HG03442 (cell line): ENCODE results near the gene RPP25L.

ENCODE experiments used
- ATAC-seq: cut with Tn5 transposase; IDR thresholded peaks from one replicate; pipeline ENCODE4 v1.9.1; 2021; ENCODE audit warnings: mild to moderate bottlenecking, moderate library complexity; ENCODE audit not compliant: unreplicated experiment

The RPP25L gene

GRCh38 chr9:34571481-34571810, 40.5 kb downstream of the RPP25L start:
- no peak for ATAC-seq

DNA sequence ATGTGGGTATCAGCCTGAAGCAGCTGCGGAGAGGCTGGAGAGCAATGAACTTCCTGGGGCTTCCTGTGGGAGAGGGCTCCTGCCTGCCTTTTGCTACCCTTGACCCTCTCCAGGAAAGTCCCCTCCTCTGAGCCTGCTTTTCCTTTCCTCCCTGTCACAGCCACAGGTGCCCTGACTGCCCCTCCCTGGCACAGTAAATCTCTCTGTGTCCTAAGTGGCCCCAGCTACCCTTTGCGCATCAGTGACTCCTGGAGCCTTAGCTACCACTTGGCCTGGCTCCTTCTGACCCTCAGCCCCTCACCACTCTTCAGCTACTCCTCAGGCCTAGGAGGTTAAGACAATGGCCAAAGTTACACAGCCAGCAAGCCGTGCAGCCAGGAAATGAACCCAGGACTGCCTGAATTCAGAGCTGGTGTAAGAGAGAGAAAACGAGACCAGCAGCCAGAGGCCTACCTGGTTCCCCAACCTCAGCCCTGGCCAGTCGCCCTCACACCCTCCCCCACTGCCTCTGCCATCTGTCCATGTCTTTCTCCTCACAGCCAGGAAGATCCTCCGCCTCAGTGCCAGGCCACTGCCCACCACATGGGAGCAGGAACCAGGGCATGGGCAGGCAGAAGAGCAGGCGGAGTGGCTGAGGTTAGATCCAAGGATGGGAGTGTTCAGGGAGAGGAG, 41.0 kb downstream of the RPP25L start:
- ATAC-seq, result no peak

DNA sequence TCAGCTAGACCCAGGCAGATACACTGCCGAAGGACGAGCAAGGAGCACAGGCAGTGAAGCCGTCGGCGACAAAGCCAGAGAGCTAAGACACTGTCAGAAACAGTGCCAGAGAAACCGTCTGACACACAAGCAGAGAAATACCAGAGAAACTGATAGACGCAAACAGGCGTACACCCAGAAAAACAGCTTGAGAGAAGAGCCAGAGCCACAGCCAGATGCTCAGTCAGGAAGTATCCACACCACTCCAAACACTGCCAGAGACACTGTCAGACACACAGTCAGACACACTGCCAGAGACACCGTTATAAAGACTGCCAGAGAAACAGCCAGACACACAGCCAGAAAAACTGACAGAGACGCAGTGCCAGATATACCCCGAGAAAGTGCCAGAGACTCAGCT, 41.5 kb downstream of the RPP25L start:
- no peak for ATAC-seq

GRCh38 chr9:34568774-34569173, 43.1 kb downstream of the RPP25L start:
- no peak for ATAC-seq

- no peak for ATAC-seq
Observed at GRCh38 chr9:34568133-34568532, 43.8 kb downstream of the RPP25L start.

DNA sequence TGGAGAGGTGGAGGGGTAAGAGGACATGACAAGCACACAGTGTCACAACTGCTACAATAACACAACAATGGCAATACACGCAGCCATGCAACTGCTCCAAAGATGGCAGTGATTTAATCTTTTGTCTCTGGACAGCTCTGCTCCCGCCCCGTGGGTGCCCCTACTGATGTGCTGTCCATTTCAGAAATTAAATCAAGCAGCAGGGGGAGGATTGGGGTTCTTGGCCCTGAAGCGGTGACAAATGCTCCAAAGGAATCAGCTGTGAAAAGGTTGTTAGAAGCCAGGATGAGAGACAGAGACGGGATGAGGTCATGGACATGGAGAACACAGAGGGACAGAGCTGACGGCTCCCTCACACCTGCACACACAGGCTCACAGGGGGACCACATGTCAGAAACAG, 44.9 kb downstream of the RPP25L start:
- no peak for ATAC-seq

DNA sequence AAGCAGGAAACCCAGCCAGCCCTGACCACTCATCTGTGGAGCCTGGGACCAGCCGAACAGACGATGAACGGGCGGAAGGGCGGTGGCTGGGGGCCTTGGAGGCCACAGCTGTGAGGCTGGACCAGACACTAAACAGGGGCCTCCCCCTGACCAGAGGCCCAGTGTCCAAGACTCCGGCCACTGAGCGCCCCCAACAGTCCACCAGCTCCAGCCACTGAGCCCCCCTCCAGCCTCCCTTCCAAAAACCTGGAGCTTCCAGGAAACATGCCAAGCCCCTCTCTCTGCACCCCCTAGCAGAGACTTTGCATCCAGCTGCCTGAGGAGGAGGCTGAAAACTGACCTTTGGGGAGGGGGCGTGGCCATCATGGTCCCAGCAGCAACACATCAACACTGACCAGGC, 45.6 kb downstream of the RPP25L start:
- ATAC-seq, result no peak

GRCh38 chr9:34565856-34566255, 46.0 kb downstream of the RPP25L start:
- no peak for ATAC-seq

DNA sequence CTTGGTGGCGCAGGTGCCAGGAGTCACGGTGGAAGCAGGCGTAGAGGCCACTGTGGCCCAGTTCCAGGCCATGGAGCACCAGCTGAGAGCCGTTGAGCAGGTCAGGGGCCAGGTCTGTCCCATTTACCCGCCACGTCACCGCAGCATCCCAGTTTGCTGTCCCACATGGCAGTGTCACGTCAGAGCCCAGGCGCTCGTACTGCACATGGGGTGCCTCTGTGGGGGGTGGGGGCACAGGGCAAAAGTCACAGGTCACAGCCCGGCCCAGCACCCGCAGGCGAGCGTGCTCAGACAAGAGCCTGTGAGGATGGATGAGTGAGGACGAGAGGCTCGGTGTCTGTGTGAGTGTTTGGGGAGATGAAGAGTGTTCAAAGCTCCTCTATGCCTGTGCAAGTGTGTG, 47.3 kb downstream of the RPP25L start:
- ATAC-seq, result no peak

- no peak for ATAC-seq
Observed at GRCh38 chr9:34563262-34563661, 48.6 kb downstream of the RPP25L start.

- no peak for ATAC-seq
Observed at GRCh38 chr9:34562135-34562745, 49.7 kb downstream of the RPP25L start.

- ATAC-seq, result no peak
Observed at GRCh38 chr9:34560599-34561214, 51.2 kb downstream of the RPP25L start.
